Hepatocyte (in vitro differentiated cells): ENCODE results near the gene SIGLEC7. TPM values are rescaled to one million over a fixed set of nuclear protein-coding genes. Genes with fewer than 3 reads are reported as not detected.
"Not testable (repeated sequence)": the region's sequence is repeated elsewhere in the genome, so short reads cannot be mapped to it uniquely, and the experiment has no call there.

Experiments
- DNase-seq: peaks from one replicate; pipeline ENCODE4 v3.0.0-alpha.2; 2016; ENCODE audit warnings: low spot score
- H2AFZ ChIP-seq: fragments of 200-600 bp; sonication (generic); 2 replicates; pipeline ENCODE4 v1.6.0; 2016; ENCODE audit warnings: antibody characterized with exemption, mild to moderate bottlenecking
- H3K27ac ChIP-seq: fragments of 200-600 bp; sonication (generic); 2 replicates; pipeline ENCODE4 v1.5.1; 2016; ENCODE audit warnings: mild to moderate bottlenecking
- H3K27me3 ChIP-seq: fragments of 200-600 bp; sonication (generic); 2 replicates; pipeline ENCODE4 v1.6.1; 2016
- H3K36me3 ChIP-seq: fragments of 200-600 bp; sonication (generic); replicated peaks from 2 replicates; pipeline ENCODE4 v1.5.1; 2016; ENCODE audit warnings: low read depth; ENCODE audit not compliant: insufficient read depth
- H3K4me1 ChIP-seq: fragments of 200-600 bp; sonication (generic); 2 replicates; pipeline ENCODE4 v1.5.1; 2016; ENCODE audit warnings: mild to moderate bottlenecking, moderate library complexity; ENCODE audit not compliant: insufficient read depth
- H3K4me2 ChIP-seq: fragments of 200-600 bp; sonication (generic); 2 replicates; pipeline ENCODE4 v1.6.0; 2016
- H3K4me3 ChIP-seq: fragments of 200-600 bp; sonication (generic); 2 replicates; pipeline ENCODE4 v1.5.1; 2016; ENCODE audit warnings: mild to moderate bottlenecking
- H3K79me2 ChIP-seq: fragments of 200-600 bp; sonication (generic); 2 replicates; pipeline ENCODE4 v1.6.0; 2017; ENCODE audit warnings: mild to moderate bottlenecking
- H3K9me2 ChIP-seq: fragments of 200-600 bp; sonication (generic); replicated peaks from 2 replicates; pipeline ENCODE4 v1.6.0; 2017; ENCODE audit warnings: mild to moderate bottlenecking; ENCODE audit not compliant: insufficient read depth
- H3K9me3 ChIP-seq: fragments of 200-600 bp; sonication (generic); 2 replicates; pipeline ENCODE4 v1.5.1; 2016; ENCODE audit warnings: low read depth, mild to moderate bottlenecking
- H4K20me1 ChIP-seq: fragments of 200-600 bp; sonication (generic); 2 replicates; pipeline ENCODE4 v1.6.0; 2016; ENCODE audit warnings: mild to moderate bottlenecking; ENCODE audit not compliant: insufficient read depth, poor library complexity, severe bottlenecking
- EZH2 ChIP-seq: fragments of 200-600 bp; sonication (generic); IDR thresholded peaks from 2 replicates; pipeline ENCODE4 v1.6.1; 2016; ENCODE audit warnings: antibody characterized with exemption, mild to moderate bottlenecking, borderline replicate concordance
- EZH2phosphoT487 ChIP-seq: fragments of 200-600 bp; sonication (generic); IDR thresholded peaks from one replicate; pipeline ENCODE4 v1.6.1; 2018; ENCODE audit warnings: antibody characterized with exemption, mild to moderate bottlenecking, low read depth, moderate library complexity; ENCODE audit not compliant: unreplicated experiment, severe bottlenecking
- WGBS: methylation state at CpG from one replicate; pipeline ENCODE4 v1.1.6; 2016; ENCODE audit warnings: low lambda C conversion rate; ENCODE audit errors: missing lambda C conversion rate; 5-methylcytosine and 5-hydroxymethylcytosine counted together
- polyA plus RNA-seq: library from polyadenylated mRNA; unstranded; fragments of >200 nt; fragmentation: Nextera tagmentation; extraction: Ambion mirVana; gene quantifications from 2 replicates; pipeline ENCODE4 v1.2.1, GENCODE V29; 2016
- total RNA-seq: library from RNA; depleted of rRNA; stranded (reverse); fragments of >200 nt; gene quantifications from 2 replicates; pipeline ENCODE4 v1.2.3, GENCODE V29; 2014
- TF ChIP-seq, protein P1 (sequence below): fragments of 200-600 bp; sonication (generic); IDR thresholded peaks from 2 replicates; pipeline ENCODE4 v1.5.1; 2016; ENCODE audit warnings: antibody characterized with exemption, mild to moderate bottlenecking; ENCODE audit not compliant: poor library complexity

SIGLEC7 gene
- total and polyA plus RNA-seq, 2 experiments from 2014 or later: 0.24 to 0.53 TPM

DNA sequence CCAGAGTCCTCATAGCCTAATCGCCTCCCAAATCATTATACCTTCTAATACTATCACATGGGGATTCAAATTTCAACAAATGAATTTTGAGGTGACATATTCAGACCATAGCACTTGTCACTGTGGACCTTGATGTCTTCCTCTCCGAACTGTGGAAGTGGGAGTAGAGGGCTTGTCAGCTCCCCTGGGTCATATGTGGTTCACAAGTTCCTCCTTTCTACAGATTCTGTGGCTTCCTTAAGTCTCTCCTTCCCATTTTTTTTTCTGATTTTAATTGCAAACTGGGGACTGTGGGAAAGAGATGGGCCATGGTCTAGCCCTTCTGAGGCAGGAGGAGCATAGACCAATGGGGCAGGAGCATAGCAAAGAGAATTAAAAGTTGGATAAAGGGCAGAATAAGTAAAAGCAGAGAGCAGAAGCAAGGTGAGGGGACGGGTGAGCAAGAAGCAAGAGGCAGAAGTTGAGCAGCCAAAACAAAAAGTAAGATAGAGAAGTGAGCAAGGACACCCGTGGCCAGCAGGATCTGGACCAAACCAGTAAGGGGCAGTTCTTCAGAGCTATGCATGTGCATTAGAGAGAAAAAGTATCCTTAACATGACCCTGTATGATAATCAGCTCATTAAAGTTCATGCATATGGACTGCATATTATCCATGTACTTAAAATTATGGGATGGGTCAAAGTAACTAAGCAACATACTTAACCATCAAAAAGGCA lies 2.6 kb upstream of the SIGLEC7 start:
- Histone ChIP-seq H3K9me2 (no peaks in the 10 kb centered on the region), H3K4me1 (no peaks in the 10 kb centered on the region), H3K27me3 (no peaks in the 10 kb centered on the region), H3K36me3 (no peaks in the 10 kb centered on the region), H2AFZ (no peak overlapping the region), H3K4me3 (no peak overlapping the region), H3K9me3 (no peaks in the 10 kb centered on the region), H3K79me2 (no peaks in the 10 kb centered on the region), H3K27ac (no peak overlapping the region), H4K20me1 (no peaks in the 10 kb centered on the region), H3K4me2 (no peak overlapping the region)
- DNase-seq: no peak
- 81% methylated on average over 4 of the region's 4 CpGs for WGBS
- no peak for TF ChIP-seq EZH2phosphoT487

DNA sequence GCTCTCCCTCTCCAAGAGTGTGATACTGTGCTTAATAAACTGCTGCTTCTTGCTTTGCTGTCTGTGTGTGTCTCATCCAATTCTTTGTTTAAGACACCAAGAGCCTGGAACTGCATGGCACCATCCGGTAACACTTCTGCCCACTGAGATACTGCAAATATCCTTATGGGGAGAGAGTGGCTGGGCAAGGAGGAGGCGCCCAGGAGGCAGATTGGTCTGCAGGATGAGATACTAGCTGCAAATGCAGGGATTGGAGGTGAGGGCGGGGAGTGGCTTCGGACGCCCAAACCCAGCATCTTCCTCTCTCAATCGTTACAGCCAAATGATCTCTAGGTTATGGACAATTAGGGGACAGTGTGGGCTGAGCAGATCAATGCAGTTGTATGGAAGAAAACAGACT lies 1.7 kb upstream of the SIGLEC7 start:
- Histone ChIP-seq H2AFZ (no peak overlapping the region), H3K4me3 (no peak overlapping the region), H3K4me2 (no peak overlapping the region), H3K9me2 (no peaks in the 10 kb centered on the region), H3K4me1 (no peaks in the 10 kb centered on the region), H3K27ac (no peak overlapping the region), H3K9me3 (no peaks in the 10 kb centered on the region), H4K20me1 (no peaks in the 10 kb centered on the region), H3K27me3 (no peaks in the 10 kb centered on the region), H3K79me2 (no peaks in the 10 kb centered on the region), H3K36me3 (no peaks in the 10 kb centered on the region)
- 33% methylated on average over 6 of the region's 6 CpGs for WGBS
- TF ChIP-seq, protein P1, sequence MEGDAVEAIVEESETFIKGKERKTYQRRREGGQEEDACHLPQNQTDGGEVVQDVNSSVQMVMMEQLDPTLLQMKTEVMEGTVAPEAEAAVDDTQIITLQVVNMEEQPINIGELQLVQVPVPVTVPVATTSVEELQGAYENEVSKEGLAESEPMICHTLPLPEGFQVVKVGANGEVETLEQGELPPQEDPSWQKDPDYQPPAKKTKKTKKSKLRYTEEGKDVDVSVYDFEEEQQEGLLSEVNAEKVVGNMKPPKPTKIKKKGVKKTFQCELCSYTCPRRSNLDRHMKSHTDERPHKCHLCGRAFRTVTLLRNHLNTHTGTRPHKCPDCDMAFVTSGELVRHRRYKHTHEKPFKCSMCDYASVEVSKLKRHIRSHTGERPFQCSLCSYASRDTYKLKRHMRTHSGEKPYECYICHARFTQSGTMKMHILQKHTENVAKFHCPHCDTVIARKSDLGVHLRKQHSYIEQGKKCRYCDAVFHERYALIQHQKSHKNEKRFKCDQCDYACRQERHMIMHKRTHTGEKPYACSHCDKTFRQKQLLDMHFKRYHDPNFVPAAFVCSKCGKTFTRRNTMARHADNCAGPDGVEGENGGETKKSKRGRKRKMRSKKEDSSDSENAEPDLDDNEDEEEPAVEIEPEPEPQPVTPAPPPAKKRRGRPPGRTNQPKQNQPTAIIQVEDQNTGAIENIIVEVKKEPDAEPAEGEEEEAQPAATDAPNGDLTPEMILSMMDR: no peak
- no peak for TF ChIP-seq EZH2phosphoT487
- no peak for TF ChIP-seq EZH2
- DNase-seq: no peak

DNA sequence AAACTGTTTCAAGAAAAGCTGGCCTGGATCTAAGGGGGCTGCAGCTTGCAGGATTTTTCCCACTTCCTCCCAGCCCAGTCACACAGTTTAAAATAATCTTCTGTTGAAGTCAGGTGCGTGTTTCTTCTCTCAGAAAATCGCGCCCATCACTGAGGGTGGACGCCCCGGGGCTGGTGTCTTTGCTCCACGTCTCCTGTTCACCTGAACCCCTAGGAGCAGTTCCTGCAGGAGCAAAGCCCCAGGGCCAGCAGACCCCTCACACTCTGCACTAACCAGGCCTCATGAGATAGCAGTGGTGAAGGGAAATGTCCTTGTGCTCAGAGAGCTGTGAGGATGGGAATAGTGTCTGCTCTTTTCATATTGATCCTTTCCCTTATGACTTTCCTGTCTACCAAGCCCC lies 920 bp upstream of the SIGLEC7 start:
- no peak overlapping the region for H3K4me3 ChIP-seq

DNA sequence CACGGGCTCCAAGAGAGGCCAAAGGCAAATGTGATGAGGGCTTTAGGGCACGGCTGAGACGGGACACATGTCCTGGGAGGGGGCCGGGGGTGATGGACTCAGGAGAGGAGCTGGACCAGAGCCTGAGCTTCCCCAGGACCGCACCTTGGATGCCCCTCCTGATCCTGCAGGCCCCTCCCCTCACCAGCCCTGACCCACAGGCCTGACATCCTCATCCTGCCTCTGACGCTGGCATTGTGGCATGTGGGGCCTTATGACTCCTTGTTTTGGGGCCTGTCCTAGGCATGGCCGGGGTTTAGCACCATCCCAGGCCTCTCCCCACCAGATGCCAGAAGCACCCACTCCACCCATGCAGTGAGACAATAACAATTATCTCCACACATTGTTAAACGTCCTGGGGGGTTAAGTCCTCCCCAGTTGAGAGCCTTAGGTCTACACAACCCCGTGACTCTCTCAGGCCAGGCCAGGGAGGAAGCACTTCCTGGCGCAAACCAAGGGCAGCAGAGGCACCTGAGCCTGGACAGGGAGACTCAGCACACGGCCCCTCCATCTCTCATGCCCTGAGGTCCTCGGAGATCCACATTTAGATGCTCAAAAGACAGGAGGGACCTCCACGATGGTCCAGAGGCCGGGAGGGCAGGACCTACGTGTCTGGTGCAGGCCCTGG lies 841 bp downstream of the SIGLEC7 start:
- H3K4me1 ChIP-seq, H2AFZ ChIP-seq, H4K20me1 ChIP-seq, H3K36me3 ChIP-seq, H3K4me2 ChIP-seq, H3K9me3 ChIP-seq, H3K79me2 ChIP-seq, H3K27ac ChIP-seq, H3K27me3 ChIP-seq, H3K9me2 ChIP-seq, DNase-seq, H3K4me3 ChIP-seq: not testable (repeated sequence)
- 87% methylated on average over 15 of the region's 15 CpGs for WGBS

More for the DNA sequence above, 920 bp upstream of the SIGLEC7 start:
- Histone ChIP-seq H4K20me1 (no peaks in the 10 kb centered on the region), H3K27me3 (no peaks in the 10 kb centered on the region), H3K36me3 (no peaks in the 10 kb centered on the region), H3K9me2 (no peaks in the 10 kb centered on the region), H3K27ac (no peak overlapping the region), H3K4me2 (no peak overlapping the region), H3K79me2 (no peaks in the 10 kb centered on the region), H3K4me1 (no peaks in the 10 kb centered on the region), H3K9me3 (no peaks in the 10 kb centered on the region), H2AFZ (no peak overlapping the region)
- WGBS: 85% methylated on average over 6 of the region's 6 CpGs
- no peak for DNase-seq
- TF ChIP-seq EZH2phosphoT487 (no peak), EZH2 (no peak)
- TF ChIP-seq, protein P1: no peak
